Putamen (tissue), 1 donor: Measurements from ENCODE around the gene ASS1.

Experiments used
- DNase-seq: peaks from one replicate; pipeline ENCODE4 v3.0.0-alpha.2; 2016; ENCODE audit warnings: low spot score

The ASS1 gene

GRCh38 chr9:130473566-130473965 lies 28.8 kb downstream of the ASS1 start:
- no peak for DNase-seq

GRCh38 chr9:130474106-130474505 lies 29.3 kb downstream of the ASS1 start:
- DNase-seq: no peak

- no peak for DNase-seq
Observed at GRCh38 chr9:130476151-130476730, 31.5 kb downstream of the ASS1 start.

GRCh38 chr9:130477564-130477963 lies 32.8 kb downstream of the ASS1 start:
- DNase-seq: no peak

- no peak for DNase-seq
Observed at GRCh38 chr9:130478152-130478551, 33.4 kb downstream of the ASS1 start.

- no peak for DNase-seq
Observed at GRCh38 chr9:130478736-130479575, 34.2 kb downstream of the ASS1 start.

- DNase-seq: no peak
Observed at GRCh38 chr9:130479587-130479986, 34.8 kb downstream of the ASS1 start.

GRCh38 chr9:130480673-130481072 lies 35.9 kb downstream of the ASS1 start:
- DNase-seq: peak; percentile 10

GRCh38 chr9:130482463-130482862 lies 37.7 kb downstream of the ASS1 start:
- DNase-seq: no peak

GRCh38 chr9:130483371-130483971 lies 38.7 kb downstream of the ASS1 start:
- no peak for DNase-seq

- DNase-seq: no peak
Observed at GRCh38 chr9:130484362-130485072, 39.8 kb downstream of the ASS1 start.

GRCh38 chr9:130486103-130486502 lies 41.3 kb downstream of the ASS1 start:
- DNase-seq: no peak

GRCh38 chr9:130487500-130487899 lies 42.7 kb downstream of the ASS1 start:
- no peak for DNase-seq

GRCh38 chr9:130488621-130489330 lies 44.0 kb downstream of the ASS1 start:
- no peak for DNase-seq

- no peak for DNase-seq
Observed at GRCh38 chr9:130490981-130491380, 46.2 kb downstream of the ASS1 start.

GRCh38 chr9:130491830-130492482 lies 47.2 kb downstream of the ASS1 start:
- no peak for DNase-seq

GRCh38 chr9:130493021-130493420 lies 48.3 kb downstream of the ASS1 start:
- DNase-seq: no peak

GRCh38 chr9:130493476-130493875 lies 48.7 kb downstream of the ASS1 start:
- DNase-seq: no peak

- no peak for DNase-seq
Observed at GRCh38 chr9:130495067-130495466, 50.3 kb downstream of the ASS1 start.

- DNase-seq: no peak
Observed at GRCh38 chr9:130497139-130497538, 52.4 kb downstream of the ASS1 start.

- no peak for DNase-seq
Observed at GRCh38 chr9:130498298-130498917, 53.6 kb downstream of the ASS1 start.
